Spleen (tissue), 7 donors: ENCODE results near the gene SMIM17.

Experiments used
- CTCF ChIP-seq, 11 experiments: fragments of 200-600 bp in 7 of 11; fragments of 450-650 bp in 4 of 11; sonication (generic) in 4 of 11; IDR thresholded peaks in 8 of 11; conservative IDR thresholded peaks in 3 of 11; 1 replicate in 7 of 11; 2 replicates in 4 of 11; pipeline versions ENCODE4 v1.4.0 to v1.8.0; 2016 to 2021; ENCODE audit warnings: antibody characterized with exemption in 11 of 11, inconsistent platforms in 4 of 11, mild to moderate bottlenecking in 1 of 11
- POLR2A ChIP-seq, 3 donors: fragments of 450-650 bp; IDR thresholded peaks; one replicate each; pipeline ENCODE4 v1.5.1; 2017; ENCODE audit warnings: antibody characterized with exemption in 3 of 3, mild to moderate bottlenecking in 1 of 3
- POLR2AphosphoS5 ChIP-seq, 3 donors: sonication (generic); formaldehyde crosslinking; IDR thresholded peaks; one replicate each; pipeline ENCODE4 v1.5.1; 2017; ENCODE audit warnings: antibody characterized with exemption in 3 of 3
- donor health status: DM: no; HTN: no; CAD: no; lungs with moderate emphysema.
- donor health status: DM: no; HTN: no; CAD: no.
- donor health status: DM: no; HTN: no; CAD: no.

- TF ChIP-seq CTCF (IDR thresholded peaks at IDR 0.05 in 8 of 11, conservative IDR thresholded peaks at IDR 0.05 in 3 of 11) (no peak), POLR2A (IDR thresholded peaks at IDR 0.05) (no peak), POLR2AphosphoS5 (IDR thresholded peaks at IDR 0.05) (no peak)
Measured at GRCh38 chr19:56639217-56639616, 3.7 kb upstream of the SMIM17 start.
